Memory B cell (primary cell): Measurements from ENCODE around the gene TAF5.
"Not testable (repeated sequence)": the region's sequence is repeated elsewhere in the genome, so short reads cannot be mapped to it uniquely, and the experiment has no call there.

Experiments
- ATAC-seq: fragments of 150-1000 bp; cut with Tn5 transposase; 2 replicates; pipeline ENCODE4 v1.10.0; 2021; ENCODE audit warnings: low read depth, mild to moderate bottlenecking, moderate library complexity
- DNase-seq, 2 donors: peaks; one replicate each; pipeline ENCODE4 v3.0.0; 2022; ENCODE audit warnings: low spot score in 2 of 2
- H3K27ac Mint-ChIP-seq: one replicate; pipeline ENCODE4 v1.8.0; 2022; ENCODE audit warnings: mild to moderate bottlenecking, moderate library complexity, mixed read lengths
- H3K27me3 Mint-ChIP-seq: one replicate; pipeline ENCODE4 v1.8.0; 2022; ENCODE audit warnings: mixed read lengths
- H3K36me3 Mint-ChIP-seq: one replicate; pipeline ENCODE4 v1.8.0; 2022; ENCODE audit warnings: mild to moderate bottlenecking, mixed read lengths
- H3K4me1 Mint-ChIP-seq: one replicate; pipeline ENCODE4 v1.8.0; 2022; ENCODE audit warnings: mixed read lengths
- H3K4me3 Mint-ChIP-seq: one replicate; pipeline ENCODE4 v1.8.0; 2022; ENCODE audit warnings: mild to moderate bottlenecking, moderate library complexity, mixed read lengths
- H3K9me3 Mint-ChIP-seq: one replicate; pipeline ENCODE4 v1.8.0; 2022; ENCODE audit warnings: mixed read lengths

TAF5 gene

GRCh38 chr10:103367782-103368518, at the start of gene TAF5:
TAF5 (plus strand) TSS chr10:103367976; CDS start chr10:103367990, 14 bp downstream.
- Mint-ChIP-seq H3K4me3 (peak within 1 kb of the TSS; percentile 95), H3K27me3 (no peaks in the 10 kb centered on the region), H3K4me1 (peaks cover 4% of the 10 kb centered on the region), H3K36me3 (peaks cover 4% of the 10 kb centered on the region), H3K27ac (peak within 1 kb of the TSS; percentile 88), H3K9me3 (no peaks in the 10 kb centered on the region)
- peak; percentile 66 for ATAC-seq
- peak; percentile 80 for DNase-seq

- no peak for DNase-seq
These were observed 39.9 kb upstream of the TAF5 start for GRCh38 chr10:103327906-103328305.

GRCh38 chr10:103333934-103334520, 33.7 kb upstream of the TAF5 start:
- no peak overlapping the region for H3K4me3 Mint-ChIP-seq
- H3K27me3 Mint-ChIP-seq: no peaks in the 10 kb centered on the region
- H3K36me3 Mint-ChIP-seq: peaks cover 7% of the 10 kb centered on the region
- DNase-seq (no peak), ATAC-seq (no peak)
- H3K27ac Mint-ChIP-seq: no peak overlapping the region
- H3K4me1 Mint-ChIP-seq: no peaks in the 10 kb centered on the region
- H3K9me3 Mint-ChIP-seq: no peaks in the 10 kb centered on the region

More at GRCh38 chr10:103327906-103328305, 39.9 kb upstream of the TAF5 start:
- H3K9me3 Mint-ChIP-seq: no peaks in the 10 kb centered on the region
- H3K4me1 Mint-ChIP-seq: no peaks in the 10 kb centered on the region
- H3K27me3 Mint-ChIP-seq: no peaks in the 10 kb centered on the region
- peaks cover 9% of the 10 kb centered on the region for H3K36me3 Mint-ChIP-seq
- no peak overlapping the region for H3K4me3 Mint-ChIP-seq
- ATAC-seq: no peak
- no peak overlapping the region for H3K27ac Mint-ChIP-seq

GRCh38 chr10:103334567-103334966, 33.2 kb upstream of the TAF5 start:
- Mint-ChIP-seq H3K9me3 (no peaks in the 10 kb centered on the region), H3K4me3 (no peak overlapping the region)

GRCh38 chr10:103336370-103336769, 31.4 kb upstream of the TAF5 start:
- no peaks in the 10 kb centered on the region for H3K4me1 Mint-ChIP-seq
- H3K4me3 Mint-ChIP-seq: no peak overlapping the region
- ATAC-seq: no peak
- H3K36me3 Mint-ChIP-seq: peaks cover 7% of the 10 kb centered on the region
- no peaks in the 10 kb centered on the region for H3K27me3 Mint-ChIP-seq
- no peak overlapping the region for H3K27ac Mint-ChIP-seq
- H3K9me3 Mint-ChIP-seq: no peaks in the 10 kb centered on the region
- DNase-seq: no peak

More at GRCh38 chr10:103334567-103334966, 33.2 kb upstream of the TAF5 start:
- ATAC-seq (no peak), DNase-seq (no peak)
- no peak overlapping the region for H3K27ac Mint-ChIP-seq
- no peaks in the 10 kb centered on the region for H3K4me1 Mint-ChIP-seq
- no peaks in the 10 kb centered on the region for H3K27me3 Mint-ChIP-seq
- H3K36me3 Mint-ChIP-seq: peaks cover 9% of the 10 kb centered on the region

GRCh38 chr10:103350175-103350516, 17.6 kb upstream of the TAF5 start:
- no peaks in the 10 kb centered on the region for H3K36me3 Mint-ChIP-seq
- DNase-seq: no peak
- H3K9me3 Mint-ChIP-seq: no peaks in the 10 kb centered on the region
- peak overlapping the region; percentile 90 for H3K4me3 Mint-ChIP-seq
- ATAC-seq: no peak
- H3K27ac Mint-ChIP-seq: no peak overlapping the region
- no peaks in the 10 kb centered on the region for H3K27me3 Mint-ChIP-seq
- H3K4me1 Mint-ChIP-seq: no peaks in the 10 kb centered on the region

- H3K27ac Mint-ChIP-seq: peak within 1 kb of the TSS; percentile 67
- H3K36me3 Mint-ChIP-seq: no peaks in the 10 kb centered on the region
- DNase-seq (peak; percentile 62 to 80), ATAC-seq (peak; percentile 89)
- H3K27me3 Mint-ChIP-seq: no peaks in the 10 kb centered on the region
- no peaks in the 10 kb centered on the region for H3K4me1 Mint-ChIP-seq
- no peaks in the 10 kb centered on the region for H3K9me3 Mint-ChIP-seq
- peak within 1 kb of the TSS; percentile 90 for H3K4me3 Mint-ChIP-seq
These were observed 17.1 kb upstream of the TAF5 start, which contains the start of gene PCGF6 for GRCh38 chr10:103350517-103351260. PCGF6 (minus strand) TSS chr10:103351140; CDS start chr10:103351066, 74 bp downstream.

GRCh38 chr10:103353281-103353680, 14.5 kb upstream of the TAF5 start:
- no peak for DNase-seq
- no peak overlapping the region for H3K4me3 Mint-ChIP-seq

GRCh38 chr10:103354567-103354966, 13.2 kb upstream of the TAF5 start:
- H3K27me3 Mint-ChIP-seq, ATAC-seq, H3K36me3 Mint-ChIP-seq, H3K9me3 Mint-ChIP-seq, H3K4me1 Mint-ChIP-seq, DNase-seq, H3K27ac Mint-ChIP-seq, H3K4me3 Mint-ChIP-seq: not testable (repeated sequence)

More at GRCh38 chr10:103353281-103353680, 14.5 kb upstream of the TAF5 start:
- H3K27ac Mint-ChIP-seq: no peak overlapping the region
- no peaks in the 10 kb centered on the region for H3K36me3 Mint-ChIP-seq
- no peaks in the 10 kb centered on the region for H3K27me3 Mint-ChIP-seq
- H3K4me1 Mint-ChIP-seq: no peaks in the 10 kb centered on the region
- ATAC-seq: no peak
- no peaks in the 10 kb centered on the region for H3K9me3 Mint-ChIP-seq

GRCh38 chr10:103355906-103356599, 11.7 kb upstream of the TAF5 start:
- Mint-ChIP-seq H3K9me3 (no peaks in the 10 kb centered on the region), H3K4me1 (no peaks in the 10 kb centered on the region), H3K4me3 (no peak overlapping the region), H3K36me3 (no peaks in the 10 kb centered on the region), H3K27ac (no peak overlapping the region), H3K27me3 (no peaks in the 10 kb centered on the region)
- ATAC-seq (no peak), DNase-seq (no peak)

GRCh38 chr10:103359493-103359892, 8.3 kb upstream of the TAF5 start:
- H3K27me3 Mint-ChIP-seq, H3K27ac Mint-ChIP-seq, DNase-seq, H3K4me1 Mint-ChIP-seq, H3K9me3 Mint-ChIP-seq, ATAC-seq, H3K36me3 Mint-ChIP-seq, H3K4me3 Mint-ChIP-seq: not testable (repeated sequence)

- H3K36me3 Mint-ChIP-seq, H3K27ac Mint-ChIP-seq, H3K27me3 Mint-ChIP-seq, ATAC-seq, H3K9me3 Mint-ChIP-seq, H3K4me1 Mint-ChIP-seq, DNase-seq, H3K4me3 Mint-ChIP-seq: not testable (repeated sequence)
These were observed 7.0 kb upstream of the TAF5 start for GRCh38 chr10:103360791-103361190.

- H3K9me3 Mint-ChIP-seq: no peaks in the 10 kb centered on the region
- H3K4me3 Mint-ChIP-seq: peak overlapping the region; percentile 95
- no peaks in the 10 kb centered on the region for H3K27me3 Mint-ChIP-seq
- H3K27ac Mint-ChIP-seq: peak overlapping the region; percentile 88
- DNase-seq (no peak), ATAC-seq (no peak)
- peaks cover 4% of the 10 kb centered on the region for H3K4me1 Mint-ChIP-seq
- peaks cover 4% of the 10 kb centered on the region for H3K36me3 Mint-ChIP-seq
These were observed 396 bp upstream of the TAF5 start for GRCh38 chr10:103367379-103367781.

GRCh38 chr10:103373544-103373943, 5.8 kb downstream of the TAF5 start:
- Mint-ChIP-seq H3K27me3 (no peaks in the 10 kb centered on the region), H3K36me3 (peaks cover 20% of the 10 kb centered on the region), H3K4me1 (peaks cover 7% of the 10 kb centered on the region), H3K9me3 (no peaks in the 10 kb centered on the region), H3K27ac (no peak overlapping the region), H3K4me3 (no peak overlapping the region)
- no peak for DNase-seq
- no peak for ATAC-seq
